Colon (tissue), 2 donors: ENCODE data around the gene AJAP1.

Experiments
- FAIRE-seq: peaks from 2 replicates; lab custom pipeline; 2012; peaks lifted over from hg19 to GRCh38; lab: Jason Lieb, UNC
- donor health status: control.
- donor health status: control.

The AJAP1 gene, protein sequence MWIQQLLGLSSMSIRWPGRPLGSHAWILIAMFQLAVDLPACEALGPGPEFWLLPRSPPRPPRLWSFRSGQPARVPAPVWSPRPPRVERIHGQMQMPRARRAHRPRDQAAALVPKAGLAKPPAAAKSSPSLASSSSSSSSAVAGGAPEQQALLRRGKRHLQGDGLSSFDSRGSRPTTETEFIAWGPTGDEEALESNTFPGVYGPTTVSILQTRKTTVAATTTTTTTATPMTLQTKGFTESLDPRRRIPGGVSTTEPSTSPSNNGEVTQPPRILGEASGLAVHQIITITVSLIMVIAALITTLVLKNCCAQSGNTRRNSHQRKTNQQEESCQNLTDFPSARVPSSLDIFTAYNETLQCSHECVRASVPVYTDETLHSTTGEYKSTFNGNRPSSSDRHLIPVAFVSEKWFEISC

GRCh38 chr1:4653796-4654725 is at the start of gene AJAP1:
AJAP1 (plus strand) TSS chr1:4654609; CDS start chr1:4655426, 817 bp downstream.
- FAIRE-seq, result no peak

DNA sequence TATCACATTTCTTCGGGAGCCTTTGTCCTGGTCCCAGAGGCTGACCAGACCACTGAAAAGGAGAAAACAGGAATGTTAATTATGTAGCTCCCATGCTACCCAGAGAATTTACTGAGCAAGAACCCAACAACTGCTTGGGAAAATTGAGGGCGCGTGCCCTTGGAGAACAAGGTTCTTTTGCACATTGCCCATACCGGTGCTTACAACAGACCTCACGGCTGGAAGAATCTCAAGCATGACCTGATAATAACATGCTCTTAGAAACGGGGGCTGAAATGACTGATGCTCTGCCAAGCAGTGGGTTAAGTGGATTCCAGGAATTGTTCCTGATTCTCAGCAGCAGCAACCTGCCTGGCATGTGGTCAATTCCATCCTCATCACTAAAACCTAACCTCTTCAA is 49.3 kb upstream of the AJAP1 start:
- FAIRE-seq, result no peak

- no peak for FAIRE-seq
Observed at GRCh38 chr1:4611563-4612341, 42.7 kb upstream of the AJAP1 start.

DNA sequence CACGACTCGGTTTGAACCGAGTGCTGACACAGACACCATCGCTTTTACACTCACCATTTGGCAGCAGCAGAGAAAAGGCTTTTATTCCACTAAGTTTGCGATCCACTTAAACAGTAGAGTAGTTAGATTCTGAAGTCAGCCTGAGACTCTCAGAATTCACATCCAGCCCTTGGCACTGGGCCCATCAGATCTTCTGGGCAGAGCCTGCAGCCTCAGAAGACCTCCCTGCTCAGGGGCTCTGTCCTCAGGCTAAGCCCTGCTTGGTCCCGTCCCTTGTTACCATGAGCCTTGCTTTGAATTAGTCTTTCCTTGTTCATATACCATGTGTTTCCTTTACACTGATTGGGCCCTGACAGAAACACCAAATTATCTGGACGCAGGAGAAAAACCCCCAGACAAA is 41.4 kb upstream of the AJAP1 start:
- FAIRE-seq, result no peak

DNA sequence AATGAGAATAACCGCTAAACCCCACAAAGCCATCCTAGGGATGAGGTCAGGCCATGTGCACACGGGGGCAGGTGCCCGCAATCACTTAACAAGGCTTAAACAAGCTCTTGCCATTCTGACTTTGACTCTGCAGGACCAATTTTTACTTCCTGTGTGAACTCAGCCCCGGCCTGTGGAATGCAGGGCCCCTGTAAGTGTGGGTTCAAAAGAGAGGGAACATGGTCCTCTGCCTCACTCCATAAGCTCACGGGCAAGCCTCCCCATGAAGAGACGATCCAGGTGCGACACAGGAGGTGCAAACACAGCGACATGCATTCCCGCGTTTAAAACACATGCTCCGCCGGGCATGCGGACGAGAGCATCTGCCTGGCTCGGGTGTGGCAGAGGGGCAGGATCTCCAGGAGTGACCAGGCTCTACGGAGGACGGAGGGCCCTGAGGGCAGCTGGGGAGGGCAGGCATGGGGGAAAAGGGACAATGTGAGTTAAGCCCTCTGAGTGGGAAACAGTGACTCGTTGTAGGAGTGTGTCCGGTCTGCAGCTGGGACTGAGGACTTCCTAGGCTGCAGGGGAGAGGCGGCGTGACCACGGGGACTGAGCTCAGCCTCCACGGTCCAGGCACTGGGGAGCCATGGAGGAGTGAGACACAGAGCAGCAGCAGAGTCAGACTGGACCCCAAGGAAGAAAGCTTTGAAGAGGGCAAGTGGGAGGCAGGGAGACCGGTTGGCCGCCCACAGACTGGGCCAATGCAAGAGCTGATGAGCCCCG is 40.6 kb upstream of the AJAP1 start:
- no peak for FAIRE-seq

DNA sequence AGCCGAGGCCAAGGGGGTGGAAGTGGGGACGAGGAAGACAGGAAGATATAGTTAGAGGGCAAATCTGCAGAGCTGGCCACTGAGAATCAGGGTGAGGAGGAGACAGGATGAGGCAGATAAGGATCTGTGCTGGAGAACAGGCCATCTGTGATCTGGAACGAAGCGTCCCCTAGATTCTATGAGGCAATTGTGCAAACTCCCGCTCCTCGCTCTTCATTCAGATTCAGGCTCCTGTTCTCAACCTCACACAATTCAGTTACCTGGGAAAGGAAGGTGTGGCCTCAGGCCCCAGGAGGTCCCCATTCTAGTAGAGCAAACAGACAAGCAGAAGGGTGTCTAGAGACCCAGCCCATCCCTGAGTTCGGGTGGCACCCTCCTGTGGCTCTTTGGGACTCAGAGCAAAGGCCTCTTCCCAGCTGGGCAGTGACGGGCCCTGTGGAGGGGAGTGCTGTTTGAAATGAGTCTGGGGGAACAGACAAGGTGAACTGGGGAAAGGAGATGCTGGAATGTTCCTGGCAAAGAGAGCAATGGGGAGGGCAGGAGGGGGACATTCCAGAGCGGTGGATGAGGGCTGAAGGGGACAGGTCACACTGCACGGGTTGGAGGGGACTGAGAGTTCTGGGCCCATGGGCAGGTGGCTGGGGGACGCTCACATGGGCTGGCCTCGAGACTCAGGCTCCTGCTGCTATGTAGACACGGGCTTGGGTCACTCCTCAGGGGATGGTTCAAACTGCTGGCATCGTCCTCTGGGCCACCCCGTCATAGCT is 39.9 kb upstream of the AJAP1 start:
- FAIRE-seq, result no peak

GRCh38 chr1:4615138-4615470 is 39.3 kb upstream of the AJAP1 start:
- FAIRE-seq, result no peak

DNA sequence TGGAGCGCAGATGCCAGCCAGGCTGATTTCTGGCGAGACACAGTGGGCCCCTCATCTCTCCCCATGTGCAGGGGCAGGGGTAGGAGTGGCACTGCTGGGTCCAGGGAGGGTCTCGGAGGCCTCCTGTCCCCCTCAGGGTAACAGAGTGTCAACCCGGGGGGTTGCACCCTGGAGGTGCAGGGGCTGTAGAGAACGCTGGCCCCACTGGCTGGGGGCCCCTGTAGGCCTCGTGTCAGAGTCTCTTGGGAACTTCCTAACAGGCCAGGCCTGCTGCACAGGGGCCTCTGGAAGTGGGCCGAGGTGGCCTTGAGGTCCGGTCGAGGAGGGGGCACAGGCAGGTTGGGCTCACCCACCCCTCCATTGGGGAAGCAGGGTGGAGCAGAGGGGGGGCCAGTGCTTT is 38.9 kb upstream of the AJAP1 start:
- FAIRE-seq, result no peak

GRCh38 chr1:4616831-4617465 is 37.5 kb upstream of the AJAP1 start:
- no peak for FAIRE-seq

DNA sequence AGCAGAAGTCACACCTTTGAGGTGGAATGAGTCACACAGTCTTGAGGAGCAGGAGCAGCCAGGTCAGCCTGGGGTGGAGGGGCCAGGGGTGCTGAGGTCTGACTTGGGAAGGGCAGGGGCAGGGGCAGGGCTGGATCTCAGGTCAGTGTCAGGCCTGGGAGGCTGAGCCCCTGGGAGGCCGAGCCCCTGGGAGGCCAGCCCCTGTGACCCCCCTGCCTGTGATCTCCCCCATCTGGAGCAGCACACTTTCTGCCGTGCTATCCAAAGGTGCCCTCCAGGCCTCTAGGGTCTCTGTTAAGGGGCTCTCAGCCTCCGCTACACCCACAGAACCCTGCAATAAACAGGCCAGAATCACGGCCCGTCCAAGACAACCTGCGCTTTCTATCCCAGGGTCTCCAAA is 36.9 kb upstream of the AJAP1 start:
- no peak for FAIRE-seq

- FAIRE-seq, result peak; percentile 49
Observed at GRCh38 chr1:4618827-4619226, 35.6 kb upstream of the AJAP1 start.

DNA sequence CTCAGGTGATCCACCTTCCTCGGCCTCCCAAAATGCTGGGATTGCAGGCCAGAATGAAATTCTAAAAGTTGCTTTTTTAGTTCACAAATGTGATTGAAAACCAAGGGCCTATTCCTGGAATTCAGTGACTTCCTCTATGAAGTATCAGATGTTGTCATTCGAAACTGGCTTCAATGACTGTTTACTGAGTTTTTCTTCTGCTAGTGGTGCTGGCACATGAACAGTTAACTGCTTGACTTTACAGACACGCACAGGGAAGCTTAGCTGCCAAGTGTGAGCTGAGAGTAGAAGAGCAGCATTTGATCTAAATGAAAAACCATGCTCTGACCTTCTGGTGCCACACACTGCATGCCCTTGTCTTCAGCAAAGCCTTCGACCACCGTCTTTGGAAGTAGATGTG is 32.8 kb upstream of the AJAP1 start:
- no peak for FAIRE-seq

GRCh38 chr1:4622821-4623220 is 31.6 kb upstream of the AJAP1 start:
- FAIRE-seq, result no peak

GRCh38 chr1:4624141-4624715 is 30.2 kb upstream of the AJAP1 start:
- no peak for FAIRE-seq

DNA sequence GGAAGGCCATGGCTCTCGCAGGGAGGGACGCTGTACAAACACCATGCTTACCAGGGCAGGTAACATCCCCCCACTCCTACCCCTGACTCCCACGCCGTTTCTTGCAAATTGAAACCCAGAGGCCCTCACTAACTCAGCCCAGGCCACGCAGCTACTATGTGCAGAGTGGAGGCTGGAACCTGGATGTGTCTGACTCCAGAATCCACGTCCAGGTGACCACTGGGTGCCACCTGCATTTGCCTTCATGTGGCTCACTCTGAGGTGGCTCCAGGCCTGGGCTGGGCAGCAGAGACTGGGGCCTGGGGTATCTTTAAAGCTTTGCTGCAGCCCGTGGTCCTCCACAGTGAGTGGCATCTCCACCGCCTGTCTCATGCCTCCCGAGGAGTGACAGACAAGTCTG is 29.6 kb upstream of the AJAP1 start:
- FAIRE-seq, result no peak

DNA sequence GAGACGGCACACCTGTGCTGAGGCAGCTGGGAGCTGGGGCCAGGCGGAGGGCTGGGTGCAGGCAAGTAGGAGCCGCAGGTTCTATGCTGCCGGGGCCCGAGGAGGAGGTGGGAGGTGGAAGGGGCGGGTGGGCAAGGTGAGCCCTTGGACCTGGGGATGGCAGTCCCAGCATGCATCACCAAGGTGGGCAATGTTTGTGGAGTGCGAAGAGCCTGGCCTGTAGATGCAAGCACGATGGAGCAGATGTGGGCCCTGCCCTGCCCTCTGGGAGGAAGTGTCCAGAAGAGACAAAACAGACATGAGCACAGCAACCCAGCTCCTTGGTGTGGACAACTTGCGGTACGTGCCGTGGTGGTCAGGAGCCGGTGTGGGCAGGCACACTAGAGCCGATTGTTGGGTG is 28.3 kb upstream of the AJAP1 start:
- no peak for FAIRE-seq

DNA sequence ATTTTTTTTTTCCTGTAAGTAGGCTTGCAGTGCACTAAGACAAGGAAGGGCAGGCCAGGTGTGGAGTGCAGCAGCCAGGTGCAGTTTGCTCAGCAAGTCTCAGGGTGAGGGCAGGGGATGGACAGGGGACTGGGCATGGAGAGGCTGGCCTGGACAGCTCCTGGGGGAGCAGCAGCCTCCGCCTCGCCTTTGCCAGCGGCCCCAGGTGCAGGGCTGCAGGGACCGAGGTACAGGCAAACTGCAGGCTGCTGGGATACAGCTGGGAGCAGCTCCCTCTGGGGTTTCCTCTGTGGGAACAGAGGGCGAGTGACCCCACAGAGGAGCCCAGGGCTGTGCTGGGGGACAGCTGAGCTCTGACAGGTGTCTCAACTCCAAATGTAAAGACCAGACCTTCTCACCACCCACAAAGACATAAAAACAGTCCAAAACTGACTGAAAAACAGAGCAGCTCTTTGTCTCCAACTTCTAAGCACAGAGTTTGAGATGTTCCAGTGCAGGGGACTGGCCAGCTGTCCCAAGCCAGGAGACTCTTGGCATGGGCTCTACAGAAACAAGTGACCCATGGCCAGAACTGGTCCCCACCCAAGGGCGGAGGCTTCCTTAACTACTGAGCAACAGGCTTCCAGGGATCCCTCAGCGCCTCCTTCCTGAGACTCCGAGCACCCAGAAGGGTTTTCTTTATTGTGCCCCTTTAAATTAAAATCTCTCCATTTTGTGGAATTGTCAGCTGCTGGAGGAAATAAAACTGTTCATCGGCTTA is 27.7 kb upstream of the AJAP1 start:
- FAIRE-seq, result no peak

DNA sequence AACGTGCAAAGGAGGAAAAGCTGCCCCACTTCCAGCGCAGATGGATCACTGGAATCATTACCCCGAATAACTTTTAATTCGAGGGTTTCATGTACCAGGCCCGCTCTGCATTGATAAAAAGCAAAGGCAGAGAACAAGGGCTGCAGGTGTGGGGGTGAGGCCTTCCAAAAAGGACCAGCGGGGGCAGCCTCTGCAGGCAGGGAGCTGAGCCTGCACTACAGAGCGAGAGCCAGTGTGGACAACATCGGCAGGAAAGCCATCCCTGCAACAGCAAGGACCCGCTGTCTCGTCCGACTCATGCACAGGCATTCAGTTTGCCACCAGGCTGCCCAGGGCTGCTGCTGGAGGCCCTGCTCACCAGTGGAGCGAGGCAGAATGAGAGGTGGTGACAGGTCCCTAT is 27.1 kb upstream of the AJAP1 start:
- no peak for FAIRE-seq

DNA sequence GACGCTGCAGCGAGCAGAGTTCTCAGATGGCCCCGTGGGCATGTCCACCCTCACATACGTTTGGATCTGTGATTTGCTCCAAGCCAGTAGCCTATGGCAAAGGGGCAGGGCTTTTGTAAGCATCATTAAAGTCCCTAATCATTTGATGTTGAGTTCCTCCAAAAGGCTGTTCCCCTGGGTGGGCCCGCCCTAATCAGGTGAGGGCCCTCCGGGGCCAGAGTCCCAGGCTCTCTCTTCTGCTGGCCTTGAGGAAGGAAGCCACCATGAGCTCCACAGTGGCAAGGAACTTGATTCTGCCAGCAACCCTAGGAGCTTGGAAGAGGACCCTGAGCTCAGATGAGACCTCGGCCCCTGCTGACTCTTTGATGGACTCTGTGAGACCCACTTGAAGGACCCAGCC is 25.4 kb upstream of the AJAP1 start:
- no peak for FAIRE-seq
